Loucy (cell line): ENCODE data around the gene CHPF2.

Source experiments
- H2AFZ ChIP-seq: fragments of 200-600 bp; sonication (generic); 2 replicates; pipeline ENCODE4 v1.6.0; 2016; ENCODE audit warnings: antibody characterized with exemption, mild to moderate bottlenecking, low read length, moderate library complexity
- H3F3A ChIP-seq: fragments of 200-600 bp; 2 replicates; pipeline ENCODE4 v1.6.0; 2016; ENCODE audit warnings: antibody characterized with exemption, low read depth, mild to moderate bottlenecking
- H3K27me3 ChIP-seq: fragments of 200-600 bp; sonication (generic); 2 replicates; pipeline ENCODE4 v1.6.1; 2014; ENCODE audit warnings: low read length, mild to moderate bottlenecking; ENCODE audit not compliant: insufficient read depth, poor library complexity, severe bottlenecking
- H3K36me3 ChIP-seq: fragments of 200-600 bp; sonication (generic); 2 replicates; pipeline ENCODE4 v1.6.1; 2016; ENCODE audit warnings: low read length; ENCODE audit not compliant: insufficient read depth
- H3K4me1 ChIP-seq: fragments of 200-600 bp; sonication (generic); 2 replicates; pipeline ENCODE4 v1.5.1; 2014; ENCODE audit warnings: low read length, mild to moderate bottlenecking; ENCODE audit not compliant: insufficient read depth, poor library complexity, severe bottlenecking
- H3K4me2 ChIP-seq: fragments of 200-600 bp; sonication (generic); 2 replicates; pipeline ENCODE4 v1.6.0; 2014; ENCODE audit warnings: antibody characterized with exemption, low read length, low read depth, mild to moderate bottlenecking; ENCODE audit not compliant: poor library complexity, severe bottlenecking
- H3K4me3 ChIP-seq: fragments of 200-600 bp; sonication (generic); 2 replicates; pipeline ENCODE4 v1.5.1; 2014; ENCODE audit warnings: low read length, mild to moderate bottlenecking, mixed read lengths; ENCODE audit not compliant: poor library complexity, severe bottlenecking
- H3K79me2 ChIP-seq: fragments of 200-600 bp; sonication (generic); 2 replicates; pipeline ENCODE4 v1.6.1; 2014; ENCODE audit warnings: low read length; ENCODE audit not compliant: insufficient read depth
- H3K9ac ChIP-seq: fragments of 200-600 bp; sonication (generic); 2 replicates; pipeline ENCODE4 v1.6.0; 2014; ENCODE audit warnings: mild to moderate bottlenecking, low read depth, low read length, moderate library complexity; ENCODE audit not compliant: poor library complexity, severe bottlenecking
- H3K9me2 ChIP-seq: fragments of 200-600 bp; sonication (generic); replicated peaks from 2 replicates; pipeline ENCODE4 v1.6.1; 2016; ENCODE audit warnings: low read depth, low read length, mixed read lengths
- H3K9me3 ChIP-seq: fragments of 200-600 bp; sonication (generic); 2 replicates; pipeline ENCODE4 v1.6.1; 2014; ENCODE audit warnings: mild to moderate bottlenecking, antibody characterized with exemption, low read length, low read depth; ENCODE audit not compliant: insufficient read depth
- H4K20me1 ChIP-seq: fragments of 200-600 bp; sonication (generic); 2 replicates; pipeline ENCODE4 v1.6.0; 2014; ENCODE audit warnings: antibody characterized with exemption, low read length, mild to moderate bottlenecking; ENCODE audit not compliant: insufficient read depth, poor library complexity, severe bottlenecking
- CTCF ChIP-seq: fragments of 200-600 bp; sonication (generic); conservative IDR thresholded peaks from 2 replicates; pipeline ENCODE4 v1.5.1; 2014; ENCODE audit warnings: mild to moderate bottlenecking, antibody characterized with exemption, low read length
- EZH2phosphoT487 ChIP-seq: fragments of 200-600 bp; IDR thresholded peaks from 2 replicates; pipeline ENCODE4 v1.6.1; 2018; ENCODE audit warnings: antibody characterized with exemption, mild to moderate bottlenecking, moderate library complexity, borderline replicate concordance

The CHPF2 gene

GRCh38 chr7:151238924-151239836, 6.9 kb downstream of the CHPF2 start:
- no peaks in the 10 kb centered on the region for H3K9me3 ChIP-seq
- peaks cover 23% of the 10 kb centered on the region; the same call in 1 of the 2 replicates for H3K36me3 ChIP-seq
- no peaks in the 10 kb centered on the region for H3K9me2 ChIP-seq
- H3K27me3 ChIP-seq = no peaks in the 10 kb centered on the region
- H4K20me1 ChIP-seq = peaks cover 30% of the 10 kb centered on the region
- H3K4me2 ChIP-seq = no peak overlapping the region
- H3K4me1 ChIP-seq = peaks cover 11% of the 10 kb centered on the region
- no peak overlapping the region for H2AFZ ChIP-seq
- H3K4me3 ChIP-seq = no peak overlapping the region
- H3K79me2 ChIP-seq = peaks cover 19% of the 10 kb centered on the region
- no peak overlapping the region for H3K9ac ChIP-seq
- no peaks in the 10 kb centered on the region for H3F3A ChIP-seq
- no peak for TF ChIP-seq CTCF
- TF ChIP-seq EZH2phosphoT487 = no peak

DNA sequence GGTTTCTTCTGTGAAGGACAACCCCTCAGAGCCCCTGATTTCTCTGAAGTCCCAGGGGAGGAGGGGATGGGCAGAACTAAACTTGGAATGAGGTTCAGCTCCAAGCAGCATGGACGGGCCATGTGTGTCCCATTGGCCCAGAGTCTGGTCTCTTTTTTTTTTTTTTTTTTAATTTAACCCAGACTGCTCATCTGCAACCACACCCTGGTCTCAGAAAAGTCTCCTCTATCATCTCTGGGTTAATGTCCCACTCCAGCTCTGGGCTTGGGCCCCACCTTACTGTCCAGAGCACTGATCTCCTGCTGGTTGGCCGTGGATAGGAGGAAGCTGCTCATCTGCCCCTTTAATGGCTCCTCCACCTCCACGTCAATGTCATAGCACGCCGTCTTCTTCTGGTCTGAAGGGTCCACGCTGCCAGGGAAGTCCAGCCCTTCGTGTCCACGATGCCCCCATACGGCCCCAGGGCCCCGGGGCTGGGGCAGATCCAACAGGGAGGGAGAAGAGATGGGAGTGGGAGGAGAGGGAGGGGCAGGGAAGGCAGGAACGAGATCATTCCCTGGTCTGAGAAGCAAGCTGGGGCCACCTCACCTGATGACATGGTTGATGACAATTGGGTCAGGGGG, 7.7 kb downstream of the CHPF2 start:
- no peaks in the 10 kb centered on the region for H3K9me3 ChIP-seq
- no peaks in the 10 kb centered on the region for H3K9me2 ChIP-seq
- H2AFZ ChIP-seq = no peak overlapping the region
- peaks cover 22% of the 10 kb centered on the region for H4K20me1 ChIP-seq
- no peak overlapping the region for H3K9ac ChIP-seq
- no peaks in the 10 kb centered on the region for H3F3A ChIP-seq
- H3K27me3 ChIP-seq = no peaks in the 10 kb centered on the region
- peaks cover 11% of the 10 kb centered on the region for H3K79me2 ChIP-seq
- no peak overlapping the region for H3K4me2 ChIP-seq
- H3K36me3 ChIP-seq = peaks cover 23% of the 10 kb centered on the region; the same call in 1 of the 2 replicates
- peaks cover 10% of the 10 kb centered on the region for H3K4me1 ChIP-seq
- H3K4me3 ChIP-seq = no peak overlapping the region
- TF ChIP-seq EZH2phosphoT487 = no peak
- TF ChIP-seq CTCF = no peak

DNA sequence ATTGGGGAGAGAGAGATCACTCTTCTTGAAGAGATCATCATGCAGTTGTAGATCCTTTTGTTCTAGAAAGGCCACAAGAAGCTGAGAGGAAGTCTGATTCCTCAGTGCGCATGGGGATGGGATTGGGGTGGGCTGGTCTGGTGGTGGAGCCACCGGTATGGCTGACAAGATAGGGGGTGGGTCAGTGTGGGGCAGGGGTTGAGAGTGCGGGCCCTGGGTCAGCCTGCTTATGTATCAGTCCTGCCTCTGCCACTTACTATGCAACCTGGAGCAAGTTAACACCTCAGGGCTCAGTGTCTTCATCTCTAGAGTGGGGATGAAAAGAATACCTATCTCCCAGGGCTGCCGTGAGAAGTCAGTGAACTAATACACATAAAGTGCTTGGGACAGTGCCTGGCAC, 8.3 kb downstream of the CHPF2 start:
- no peak overlapping the region for H3K4me3 ChIP-seq
- H3K9me2 ChIP-seq = no peaks in the 10 kb centered on the region
- no peaks in the 10 kb centered on the region for H3F3A ChIP-seq
- no peak overlapping the region for H3K9ac ChIP-seq
- no peak overlapping the region for H3K4me2 ChIP-seq
- H4K20me1 ChIP-seq = peaks cover 16% of the 10 kb centered on the region
- no peaks in the 10 kb centered on the region for H3K27me3 ChIP-seq
- no peaks in the 10 kb centered on the region for H3K9me3 ChIP-seq
- H2AFZ ChIP-seq = no peak overlapping the region
- peaks cover 12% of the 10 kb centered on the region for H3K4me1 ChIP-seq
- TF ChIP-seq EZH2phosphoT487 = no peak
- TF ChIP-seq CTCF = no peak
- peaks cover 23% of the 10 kb centered on the region; the same call in 1 of the 2 replicates for H3K36me3 ChIP-seq
- peaks cover 5% of the 10 kb centered on the region; the same call in 1 of the 2 replicates for H3K79me2 ChIP-seq
